ENCODE data around the gene SUPT5H. TPM values are rescaled to one million over a fixed set of nuclear protein-coding genes. Genes with fewer than 3 reads are reported as not detected.

SUPT5H gene
- total and polyA plus RNA-seq, 10 of the 15 experiments (the other 5 are each of a cell fraction or from before 2014, with no cell fraction given) = 27.2 to 194 (median 83.6) TPM

DNA sequence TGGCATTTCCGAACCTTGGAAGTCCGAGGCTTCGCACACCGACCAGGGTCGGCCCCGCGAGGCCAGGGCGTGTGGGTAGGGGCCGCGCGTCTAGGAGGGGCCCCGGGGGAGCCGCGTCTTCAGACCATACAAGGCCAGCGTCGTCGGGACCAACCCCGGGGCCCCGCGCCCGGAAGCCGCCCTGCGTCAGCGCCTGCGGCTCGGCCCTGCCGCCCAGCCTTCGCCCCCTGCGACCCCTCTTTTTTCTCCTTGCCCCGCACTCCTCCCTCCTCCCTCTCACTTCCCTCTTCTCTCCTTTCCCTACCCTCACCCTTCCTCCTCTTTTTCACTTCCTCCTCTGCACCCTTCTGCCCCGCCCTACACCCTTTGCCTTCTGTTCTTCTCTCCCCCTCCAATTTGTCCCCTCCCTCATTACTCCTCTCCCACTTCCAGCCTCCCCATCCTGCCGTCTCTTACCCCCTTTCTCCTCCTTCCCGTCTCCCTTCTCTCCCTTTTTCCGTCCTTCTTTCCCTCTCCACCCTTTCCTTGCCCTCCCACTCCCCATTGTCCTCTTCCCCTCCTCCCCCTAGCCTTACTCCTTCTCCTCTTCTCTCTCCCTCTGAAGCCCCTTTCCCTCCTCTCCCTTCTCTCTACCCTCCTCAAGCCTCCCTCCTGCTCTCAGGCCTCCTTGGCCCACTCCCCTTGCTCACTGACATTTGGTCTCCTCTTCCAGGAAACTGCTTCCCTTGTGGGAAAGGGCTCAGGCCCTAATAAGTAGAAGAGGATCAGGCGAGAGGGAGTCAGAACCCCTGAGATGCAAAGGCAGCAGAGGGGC lies 35.2 kb upstream of the SUPT5H start (continued):
- TF ChIP-seq, protein P1, sequence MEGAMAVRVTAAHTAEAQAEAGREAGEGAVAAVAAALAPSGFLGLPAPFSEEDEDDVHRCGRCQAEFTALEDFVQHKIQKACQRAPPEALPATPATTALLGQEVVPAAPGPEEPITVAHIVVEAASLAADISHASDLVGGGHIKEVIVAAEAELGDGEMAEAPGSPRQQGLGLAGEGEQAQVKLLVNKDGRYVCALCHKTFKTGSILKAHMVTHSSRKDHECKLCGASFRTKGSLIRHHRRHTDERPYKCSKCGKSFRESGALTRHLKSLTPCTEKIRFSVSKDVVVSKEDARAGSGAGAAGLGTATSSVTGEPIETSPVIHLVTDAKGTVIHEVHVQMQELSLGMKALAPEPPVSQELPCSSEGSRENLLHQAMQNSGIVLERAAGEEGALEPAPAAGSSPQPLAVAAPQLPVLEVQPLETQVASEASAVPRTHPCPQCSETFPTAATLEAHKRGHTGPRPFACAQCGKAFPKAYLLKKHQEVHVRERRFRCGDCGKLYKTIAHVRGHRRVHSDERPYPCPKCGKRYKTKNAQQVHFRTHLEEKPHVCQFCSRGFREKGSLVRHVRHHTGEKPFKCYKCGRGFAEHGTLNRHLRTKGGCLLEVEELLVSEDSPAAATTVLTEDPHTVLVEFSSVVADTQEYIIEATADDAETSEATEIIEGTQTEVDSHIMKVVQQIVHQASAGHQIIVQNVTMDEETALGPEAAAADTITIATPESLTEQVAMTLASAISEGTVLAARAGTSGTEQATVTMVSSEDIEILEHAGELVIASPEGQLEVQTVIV (IDR thresholded peaks at IDR 0.05; ENCODE audit: borderline replicate concordance, partially characterized antibody) = peak; percentile 78
- TF ChIP-seq HDGF (IDR thresholded peaks at IDR 0.05) = peak; percentile 100
- peak; percentile 96 for TF ChIP-seq NR2F1 (conservative IDR thresholded peaks at IDR 0.05)
- TF ChIP-seq MTA2 (IDR thresholded peaks at IDR 0.05; ENCODE audit: low read depth) = peak; percentile 92
- TF ChIP-seq JUND (IDR thresholded peaks at IDR 0.05; ENCODE audit: low read depth, low read length) = no peak; the same call in 1 of the 2 replicates
- TF ChIP-seq, protein P2, sequence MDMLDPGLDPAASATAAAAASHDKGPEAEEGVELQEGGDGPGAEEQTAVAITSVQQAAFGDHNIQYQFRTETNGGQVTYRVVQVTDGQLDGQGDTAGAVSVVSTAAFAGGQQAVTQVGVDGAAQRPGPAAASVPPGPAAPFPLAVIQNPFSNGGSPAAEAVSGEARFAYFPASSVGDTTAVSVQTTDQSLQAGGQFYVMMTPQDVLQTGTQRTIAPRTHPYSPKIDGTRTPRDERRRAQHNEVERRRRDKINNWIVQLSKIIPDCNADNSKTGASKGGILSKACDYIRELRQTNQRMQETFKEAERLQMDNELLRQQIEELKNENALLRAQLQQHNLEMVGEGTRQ (IDR thresholded peaks at IDR 0.05; ENCODE audit: borderline replicate concordance, low read depth, low read length) = no peak
- no peak for TF ChIP-seq NFYA (IDR thresholded peaks at IDR 0.05; ENCODE audit: borderline replicate concordance, low read depth, low read length)
- TF ChIP-seq IRF4 (IDR thresholded peaks at IDR 0.05; ENCODE audit: low read depth, low read length) = no peak
- peak; percentile 46 for TF ChIP-seq PBX3 (IDR thresholded peaks at IDR 0.05; ENCODE audit: insufficient replicate concordance, low read depth, low read length)
- TF ChIP-seq FOXM1 (IDR thresholded peaks at IDR 0.05; ENCODE audit: low read depth, low read length) = no peak
- no peak for TF ChIP-seq FOS (IDR thresholded peaks at IDR 0.05; ENCODE audit: borderline replicate concordance, extremely low read depth, insufficient read length)
- no peak for TF ChIP-seq SREBF1 (IDR thresholded peaks at IDR 0.05; ENCODE audit: low read length)
- peak; percentile 63 to 77; a peak in 3 of 4 replicates for TF ChIP-seq EP300 (IDR thresholded peaks at IDR 0.05; ENCODE audit: borderline replicate concordance in 1 of 2, control insufficient read depth in 1 of 2, low read depth in 2 of 2, low read length in 2 of 2)

All from GM12878 (cell line).